KMS-11 (cell line): Measurements from ENCODE around the gene DSCAM.

ENCODE experiments used
- H2AFZ ChIP-seq: fragments of 200-600 bp; sonication (generic); 2 replicates; pipeline ENCODE4 v1.6.1; 2016; ENCODE audit warnings: antibody characterized with exemption, mixed run types, low read depth
- H3K27ac ChIP-seq: fragments of 200-600 bp; sonication (generic); 2 replicates; pipeline ENCODE4 v1.6.1; 2016; ENCODE audit warnings: mild to moderate bottlenecking, mixed run types
- H3K27me3 ChIP-seq: fragments of 200-600 bp; sonication (generic); 2 replicates; pipeline ENCODE4 v1.6.1; 2017; ENCODE audit warnings: mild to moderate bottlenecking, low read depth, mixed run types, moderate library complexity; ENCODE audit not compliant: insufficient read depth
- H3K36me3 ChIP-seq: fragments of 200-600 bp; sonication (generic); 2 replicates; pipeline ENCODE4 v1.6.1; 2017; ENCODE audit warnings: mild to moderate bottlenecking, mixed run types; ENCODE audit not compliant: insufficient read depth
- H3K4me1 ChIP-seq: fragments of 200-600 bp; sonication (generic); 2 replicates; pipeline ENCODE4 v1.6.1; 2016; ENCODE audit warnings: mild to moderate bottlenecking, low read depth, mixed run types; ENCODE audit not compliant: poor library complexity, severe bottlenecking
- H3K4me2 ChIP-seq: fragments of 200-600 bp; sonication (generic); 2 replicates; pipeline ENCODE4 v1.7.0; 2016; ENCODE audit warnings: mild to moderate bottlenecking, mixed run types
- H3K4me3 ChIP-seq: fragments of 200-600 bp; sonication (generic); IDR thresholded peaks from 2 replicates; pipeline ENCODE4 v1.6.1; 2017; ENCODE audit warnings: low read depth, low read length, mixed read lengths; ENCODE audit not compliant: insufficient read depth
- H3K79me2 ChIP-seq: fragments of 200-600 bp; sonication (generic); 2 replicates; pipeline ENCODE4 v1.6.1; 2016; ENCODE audit warnings: low read depth, mixed run types; ENCODE audit not compliant: insufficient read depth
- H3K9ac ChIP-seq: fragments of 200-600 bp; sonication (generic); 2 replicates; pipeline ENCODE4 v1.6.1; 2016; ENCODE audit warnings: mild to moderate bottlenecking, mixed run types
- H4K20me1 ChIP-seq: fragments of 200-600 bp; sonication (generic); 2 replicates; pipeline ENCODE4 v1.6.1; 2016; ENCODE audit warnings: mild to moderate bottlenecking, mixed run types; ENCODE audit not compliant: insufficient read depth
- TF ChIP-seq, protein P1 (sequence below): fragments of 200-600 bp; sonication (generic); conservative IDR thresholded peaks from 2 replicates; pipeline ENCODE4 v1.6.1; 2017; ENCODE audit warnings: low read depth, mild to moderate bottlenecking, antibody characterized with exemption, low read length, moderate library complexity, mixed read lengths

DSCAM gene

DNA sequence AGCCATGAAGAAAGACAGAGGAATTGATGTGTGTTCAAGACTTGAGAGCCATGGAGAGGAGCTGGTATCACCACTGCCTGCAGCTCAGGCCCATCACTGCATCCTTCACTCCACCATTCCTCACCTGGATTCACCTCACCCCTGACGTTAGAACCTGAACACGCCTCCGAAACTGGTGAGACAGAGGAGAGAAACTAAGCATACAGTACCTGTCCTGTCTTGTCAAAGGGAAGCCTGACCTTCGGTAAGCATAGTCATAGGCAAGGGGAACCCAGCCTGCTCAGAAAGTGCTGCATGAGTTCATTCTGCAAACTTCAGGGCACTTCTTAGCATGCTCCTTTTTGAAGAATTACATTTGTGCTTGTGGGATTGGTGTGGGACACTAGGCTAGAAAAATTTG, 425.8 kb downstream of the DSCAM start:
- H4K20me1 ChIP-seq = no peaks in the 10 kb centered on the region
- H3K27me3 ChIP-seq = no peaks in the 10 kb centered on the region
- H3K9ac ChIP-seq = no peak overlapping the region
- no peak overlapping the region for H3K4me3 ChIP-seq
- no peaks in the 10 kb centered on the region for H3K79me2 ChIP-seq
- H2AFZ ChIP-seq = no peak overlapping the region
- no peak overlapping the region for H3K27ac ChIP-seq
- H3K4me1 ChIP-seq = no peaks in the 10 kb centered on the region
- no peaks in the 10 kb centered on the region for H3K36me3 ChIP-seq
- H3K4me2 ChIP-seq = no peak overlapping the region
- TF ChIP-seq, protein P1, sequence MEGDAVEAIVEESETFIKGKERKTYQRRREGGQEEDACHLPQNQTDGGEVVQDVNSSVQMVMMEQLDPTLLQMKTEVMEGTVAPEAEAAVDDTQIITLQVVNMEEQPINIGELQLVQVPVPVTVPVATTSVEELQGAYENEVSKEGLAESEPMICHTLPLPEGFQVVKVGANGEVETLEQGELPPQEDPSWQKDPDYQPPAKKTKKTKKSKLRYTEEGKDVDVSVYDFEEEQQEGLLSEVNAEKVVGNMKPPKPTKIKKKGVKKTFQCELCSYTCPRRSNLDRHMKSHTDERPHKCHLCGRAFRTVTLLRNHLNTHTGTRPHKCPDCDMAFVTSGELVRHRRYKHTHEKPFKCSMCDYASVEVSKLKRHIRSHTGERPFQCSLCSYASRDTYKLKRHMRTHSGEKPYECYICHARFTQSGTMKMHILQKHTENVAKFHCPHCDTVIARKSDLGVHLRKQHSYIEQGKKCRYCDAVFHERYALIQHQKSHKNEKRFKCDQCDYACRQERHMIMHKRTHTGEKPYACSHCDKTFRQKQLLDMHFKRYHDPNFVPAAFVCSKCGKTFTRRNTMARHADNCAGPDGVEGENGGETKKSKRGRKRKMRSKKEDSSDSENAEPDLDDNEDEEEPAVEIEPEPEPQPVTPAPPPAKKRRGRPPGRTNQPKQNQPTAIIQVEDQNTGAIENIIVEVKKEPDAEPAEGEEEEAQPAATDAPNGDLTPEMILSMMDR = no peak

DNA sequence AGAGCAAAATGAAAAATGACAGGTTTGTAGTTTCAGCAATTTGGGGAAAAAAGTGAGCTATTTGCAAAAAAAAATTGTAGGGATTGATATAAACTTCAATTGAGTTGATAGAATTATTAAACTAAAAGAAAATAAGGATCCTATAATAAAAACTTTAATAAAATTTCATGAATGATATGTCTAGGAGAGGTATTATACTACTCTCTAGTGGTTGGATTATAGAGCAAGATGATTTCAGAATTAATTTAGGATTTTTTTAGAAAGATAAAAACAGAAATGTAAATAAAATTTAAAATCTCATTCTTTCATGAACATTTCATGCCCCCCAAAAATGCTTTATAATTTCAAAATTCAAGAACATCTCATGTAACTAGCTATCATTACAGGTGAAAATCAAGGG, 430.4 kb downstream of the DSCAM start:
- no peaks in the 10 kb centered on the region for H3K79me2 ChIP-seq
- H3K4me1 ChIP-seq = no peaks in the 10 kb centered on the region
- H3K4me3 ChIP-seq = no peak overlapping the region
- no peak overlapping the region for H3K27ac ChIP-seq
- H3K9ac ChIP-seq = no peak overlapping the region
- no peaks in the 10 kb centered on the region for H3K36me3 ChIP-seq
- H3K4me2 ChIP-seq = no peak overlapping the region
- H2AFZ ChIP-seq = no peak overlapping the region
- no peaks in the 10 kb centered on the region for H3K27me3 ChIP-seq
- no peaks in the 10 kb centered on the region for H4K20me1 ChIP-seq
- TF ChIP-seq, protein P1 = no peak

DNA sequence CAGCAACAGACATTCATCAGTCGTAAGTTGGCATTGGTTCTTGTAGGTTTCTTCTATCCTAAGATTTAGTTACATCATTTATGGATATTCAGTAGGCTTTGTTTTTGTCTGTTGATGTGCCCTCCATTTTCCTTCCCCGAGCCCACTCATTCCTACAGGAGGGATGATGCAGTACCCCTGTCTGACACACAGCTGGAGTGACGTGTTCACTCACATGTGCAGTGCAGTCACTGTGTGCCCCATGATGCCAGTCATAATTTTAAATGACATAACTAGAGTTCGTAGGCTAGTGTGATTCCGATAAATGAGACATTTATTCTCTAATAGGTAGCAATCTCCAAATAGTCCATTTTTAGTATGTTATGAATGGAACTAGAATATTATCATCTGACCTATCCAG, 438.4 kb downstream of the DSCAM start:
- no peak overlapping the region for H3K4me3 ChIP-seq
- H3K27me3 ChIP-seq = no peaks in the 10 kb centered on the region
- no peak overlapping the region for H3K27ac ChIP-seq
- H3K4me1 ChIP-seq = no peaks in the 10 kb centered on the region
- no peaks in the 10 kb centered on the region for H3K79me2 ChIP-seq
- TF ChIP-seq, protein P1 = no peak
- H3K9ac ChIP-seq = no peak overlapping the region
- H4K20me1 ChIP-seq = no peaks in the 10 kb centered on the region
- H3K36me3 ChIP-seq = no peaks in the 10 kb centered on the region
- H2AFZ ChIP-seq = no peak overlapping the region
- no peak overlapping the region for H3K4me2 ChIP-seq

DNA sequence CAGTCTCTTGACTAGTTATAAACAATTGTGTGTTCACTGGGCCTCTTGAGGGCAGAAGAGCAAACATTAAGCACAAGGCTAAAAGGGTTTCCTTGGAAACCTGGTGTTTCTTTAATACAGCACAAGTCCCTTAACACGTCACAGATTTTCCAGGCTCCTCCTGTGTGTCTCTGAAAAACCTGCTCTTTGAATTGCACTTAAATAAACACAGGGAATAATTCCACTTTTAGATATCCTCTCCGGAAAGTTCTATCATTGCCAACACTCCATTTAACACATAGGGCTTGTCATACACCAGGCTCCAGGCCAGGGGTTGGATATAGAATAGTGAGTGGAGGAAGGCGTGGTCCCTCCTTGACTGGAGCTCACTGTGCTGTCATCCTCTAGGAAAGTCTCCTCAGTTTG, 442.6 kb downstream of the DSCAM start:
- Histone ChIP-seq H3K4me3 (no peak overlapping the region), H3K36me3 (no peaks in the 10 kb centered on the region), H3K9ac (no peak overlapping the region), H4K20me1 (no peaks in the 10 kb centered on the region), H3K79me2 (no peaks in the 10 kb centered on the region), H3K27ac (no peak overlapping the region), H3K27me3 (no peaks in the 10 kb centered on the region), H3K4me1 (no peaks in the 10 kb centered on the region), H2AFZ (no peak overlapping the region), H3K4me2 (no peak overlapping the region)
- TF ChIP-seq, protein P1 = no peak
